Measurements from ENCODE around the gene PRKCE. TPM values are rescaled to one million over a fixed set of nuclear protein-coding genes. Genes with fewer than 3 reads are reported as not detected.
A peak's percentile ranks its signal among the peaks of the same experiment; 100 is the strongest.

Gene PRKCE
- total and polyA plus RNA-seq, 2 experiments from 2014 or later: 13.2 to 19.2 TPM

DNA sequence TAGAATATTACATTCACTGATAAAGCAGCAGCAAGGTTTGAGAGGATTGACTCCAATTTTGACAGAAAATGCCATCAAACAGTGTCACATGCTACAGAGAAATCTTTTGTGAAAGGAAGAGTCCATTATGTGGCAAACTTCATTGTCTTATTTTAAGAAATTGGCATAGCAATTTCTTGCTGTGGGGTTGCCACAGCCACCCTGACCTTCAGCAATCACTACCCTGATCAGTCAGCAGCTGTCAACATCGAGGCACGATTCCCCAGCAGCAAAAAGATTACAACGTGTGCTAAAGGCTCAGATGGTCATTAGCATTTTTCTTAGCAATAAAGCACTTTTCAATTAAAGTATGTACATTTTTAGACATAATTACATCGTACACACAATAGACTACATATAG lies 74.7 kb downstream of the PRKCE start:
- Histone ChIP-seq H3K9me3 (ENCODE audit: low read depth) (no peaks in the 10 kb centered on the region), H3K4me3 (no peak overlapping the region), H3K27me3 (no peaks in the 10 kb centered on the region), H3K36me3 (no peaks in the 10 kb centered on the region), H3K27ac (no peak overlapping the region), H3K4me1 (ENCODE audit: low read depth) (peaks cover 21% of the 10 kb centered on the region)
- TF ChIP-seq, protein P1, sequence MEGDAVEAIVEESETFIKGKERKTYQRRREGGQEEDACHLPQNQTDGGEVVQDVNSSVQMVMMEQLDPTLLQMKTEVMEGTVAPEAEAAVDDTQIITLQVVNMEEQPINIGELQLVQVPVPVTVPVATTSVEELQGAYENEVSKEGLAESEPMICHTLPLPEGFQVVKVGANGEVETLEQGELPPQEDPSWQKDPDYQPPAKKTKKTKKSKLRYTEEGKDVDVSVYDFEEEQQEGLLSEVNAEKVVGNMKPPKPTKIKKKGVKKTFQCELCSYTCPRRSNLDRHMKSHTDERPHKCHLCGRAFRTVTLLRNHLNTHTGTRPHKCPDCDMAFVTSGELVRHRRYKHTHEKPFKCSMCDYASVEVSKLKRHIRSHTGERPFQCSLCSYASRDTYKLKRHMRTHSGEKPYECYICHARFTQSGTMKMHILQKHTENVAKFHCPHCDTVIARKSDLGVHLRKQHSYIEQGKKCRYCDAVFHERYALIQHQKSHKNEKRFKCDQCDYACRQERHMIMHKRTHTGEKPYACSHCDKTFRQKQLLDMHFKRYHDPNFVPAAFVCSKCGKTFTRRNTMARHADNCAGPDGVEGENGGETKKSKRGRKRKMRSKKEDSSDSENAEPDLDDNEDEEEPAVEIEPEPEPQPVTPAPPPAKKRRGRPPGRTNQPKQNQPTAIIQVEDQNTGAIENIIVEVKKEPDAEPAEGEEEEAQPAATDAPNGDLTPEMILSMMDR (IDR thresholded peaks at IDR 0.05; ENCODE audit: low read depth, low read length): no peak
- DNase-seq (ENCODE audit: low read depth in 1 of 2, low spot score in 1 of 2): no peak

GRCh38 chr2:45728458-45728942 lies 77.0 kb downstream of the PRKCE start:
- H3K27ac ChIP-seq: no peak overlapping the region
- peaks cover 21% of the 10 kb centered on the region for H3K4me1 ChIP-seq (ENCODE audit: low read depth)
- H3K9me3 ChIP-seq (ENCODE audit: low read depth): no peaks in the 10 kb centered on the region
- no peak overlapping the region for H3K4me3 ChIP-seq
- DNase-seq (ENCODE audit: low read depth in 1 of 2, low spot score in 1 of 2): no peak
- TF ChIP-seq, protein P1 (IDR thresholded peaks at IDR 0.05; ENCODE audit: low read depth, low read length): no peak
- no peaks in the 10 kb centered on the region for H3K27me3 ChIP-seq
- no peaks in the 10 kb centered on the region for H3K36me3 ChIP-seq

DNA sequence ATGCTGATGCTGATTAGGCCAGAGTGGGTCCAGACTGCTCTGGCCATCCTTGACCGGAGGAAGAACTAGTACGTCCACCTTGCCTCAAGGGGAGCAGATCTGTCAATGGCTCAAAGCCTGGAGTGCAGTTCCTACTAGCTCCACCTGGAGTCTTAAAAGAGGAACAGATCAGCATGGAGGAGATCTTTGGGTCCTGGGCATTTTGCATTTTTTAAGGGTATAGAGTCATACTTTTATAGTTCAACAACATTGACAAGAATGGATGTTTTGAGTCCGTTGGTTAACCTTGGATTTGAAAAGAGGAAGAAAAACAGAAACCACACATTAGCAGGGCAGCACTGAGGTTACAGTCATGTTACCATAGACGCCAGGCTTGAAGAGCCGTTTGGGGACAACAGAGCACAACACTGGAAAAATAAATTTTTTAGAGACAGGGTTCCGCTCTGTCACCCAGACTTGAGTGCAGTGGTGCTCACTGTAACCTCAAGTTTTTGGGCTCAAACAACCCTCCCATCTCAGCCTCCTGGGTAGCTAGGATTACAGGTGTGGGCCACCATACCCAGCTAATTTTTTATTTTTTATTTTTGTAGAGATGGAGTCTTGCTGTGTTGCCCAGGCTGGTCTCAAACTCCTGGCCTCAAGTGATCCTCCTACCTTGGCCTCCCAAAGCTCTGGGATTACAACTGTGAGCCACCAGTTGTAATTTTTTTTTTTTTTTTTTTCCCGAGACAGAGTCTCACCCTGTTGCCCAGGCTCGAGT lies 78.5 kb downstream of the PRKCE start:
- Histone ChIP-seq H3K27ac (no peak overlapping the region), H3K9me3 (ENCODE audit: low read depth) (no peaks in the 10 kb centered on the region), H3K36me3 (no peaks in the 10 kb centered on the region), H3K4me1 (ENCODE audit: low read depth) (peaks cover 10% of the 10 kb centered on the region), H3K4me3 (no peak overlapping the region), H3K27me3 (no peaks in the 10 kb centered on the region)
- TF ChIP-seq, protein P1 (IDR thresholded peaks at IDR 0.05; ENCODE audit: low read depth, low read length): peak; percentile 19
- DNase-seq (ENCODE audit: low read depth in 1 of 2, low spot score in 1 of 2): no peak

DNA sequence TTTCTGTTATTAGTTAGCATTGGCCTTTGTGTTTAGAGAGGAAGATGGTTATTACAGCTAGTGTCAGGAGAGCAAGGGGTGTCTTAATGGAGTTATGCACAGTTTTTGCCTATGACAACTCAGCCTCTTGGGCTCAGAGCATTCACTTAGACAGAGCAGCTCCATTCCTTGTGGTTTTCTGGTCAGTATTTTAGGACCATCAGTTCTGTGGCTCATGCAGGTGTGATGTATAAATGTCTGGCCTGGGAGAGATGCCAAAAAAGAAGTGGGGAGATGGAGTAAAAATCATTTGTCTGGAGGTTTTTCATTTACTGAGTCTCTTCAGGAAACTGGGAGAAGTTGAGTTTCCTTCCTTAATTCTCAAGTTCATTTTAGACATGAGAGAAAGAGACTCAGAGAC lies 79.7 kb downstream of the PRKCE start:
- no peaks in the 10 kb centered on the region for H3K27me3 ChIP-seq
- H3K36me3 ChIP-seq: no peaks in the 10 kb centered on the region
- no peak overlapping the region for H3K4me3 ChIP-seq
- H3K9me3 ChIP-seq (ENCODE audit: low read depth): no peaks in the 10 kb centered on the region
- TF ChIP-seq, protein P1 (IDR thresholded peaks at IDR 0.05; ENCODE audit: low read depth, low read length): no peak
- H3K4me1 ChIP-seq (ENCODE audit: low read depth): peaks cover 10% of the 10 kb centered on the region
- H3K27ac ChIP-seq: no peak overlapping the region
- no peak for DNase-seq (ENCODE audit: low read depth in 1 of 2, low spot score in 1 of 2)

- H3K27me3 ChIP-seq: no peaks in the 10 kb centered on the region
- DNase-seq (ENCODE audit: low read depth in 1 of 2, low spot score in 1 of 2): no peak
- no peaks in the 10 kb centered on the region for H3K4me1 ChIP-seq (ENCODE audit: low read depth)
- H3K27ac ChIP-seq: no peak overlapping the region
- no peaks in the 10 kb centered on the region for H3K36me3 ChIP-seq
- TF ChIP-seq, protein P1 (IDR thresholded peaks at IDR 0.05; ENCODE audit: low read depth, low read length): no peak
- H3K9me3 ChIP-seq (ENCODE audit: low read depth): no peaks in the 10 kb centered on the region
- H3K4me3 ChIP-seq: no peak overlapping the region
Observed at GRCh38 chr2:45732436-45732835, 81.0 kb downstream of the PRKCE start.
